GM21360 (cell line): ENCODE data around the gene GHR.
A peak's percentile ranks its signal among the peaks of the same experiment; 100 is the strongest.
"Not testable (repeated sequence)": the region's sequence is repeated elsewhere in the genome, so short reads cannot be mapped to it uniquely, and the experiment has no call there.

Experiments
- ATAC-seq: cut with Tn5 transposase; IDR thresholded peaks from one replicate; pipeline ENCODE4 v1.9.1; 2021; ENCODE audit warnings: mild to moderate bottlenecking, moderate library complexity; ENCODE audit not compliant: unreplicated experiment

GHR gene

GRCh38 chr5:42685078-42685477 lies 261.8 kb downstream of the GHR start:
- ATAC-seq: not testable (repeated sequence)

- ATAC-seq: no peak
These were observed 266.2 kb downstream of the GHR start for GRCh38 chr5:42689391-42689790.

- no peak for ATAC-seq
These were observed 268.2 kb downstream of the GHR start for GRCh38 chr5:42691413-42691937.

GRCh38 chr5:42701351-42702059 lies 278.3 kb downstream of the GHR start:
- no peak for ATAC-seq

- ATAC-seq: no peak
These were observed 280.0 kb downstream of the GHR start for GRCh38 chr5:42703238-42703637.

GRCh38 chr5:42715785-42716184 lies 292.5 kb downstream of the GHR start:
- ATAC-seq: no peak

GRCh38 chr5:42718591-42718990 lies 295.4 kb downstream of the GHR start:
- ATAC-seq: peak; percentile 89

- peak; percentile 10 for ATAC-seq
These were observed 295.8 kb downstream of the GHR start for GRCh38 chr5:42719034-42719433.

GRCh38 chr5:42720251-42720650 lies 297.0 kb downstream of the GHR start:
- no peak for ATAC-seq

- no peak for ATAC-seq
These were observed 298.2 kb downstream of the GHR start for GRCh38 chr5:42721484-42721883.

- not testable (repeated sequence) for ATAC-seq
These were observed 311.4 kb downstream of the GHR start for GRCh38 chr5:42734531-42735058.

- no peak for ATAC-seq
These were observed 317.7 kb downstream of the GHR start for GRCh38 chr5:42740920-42741319.

GRCh38 chr5:42745426-42745825 lies 322.2 kb downstream of the GHR start:
- ATAC-seq: no peak

GRCh38 chr5:42745856-42746255 lies 322.6 kb downstream of the GHR start:
- ATAC-seq: no peak

GRCh38 chr5:42749020-42749419 lies 325.8 kb downstream of the GHR start:
- ATAC-seq: no peak

- no peak for ATAC-seq
These were observed 327.3 kb downstream of the GHR start for GRCh38 chr5:42750507-42750906.

GRCh38 chr5:42751044-42751443 lies 327.8 kb downstream of the GHR start:
- ATAC-seq: no peak

- no peak for ATAC-seq
These were observed 329.9 kb downstream of the GHR start for GRCh38 chr5:42753099-42753498.

- peak; percentile 95 for ATAC-seq
These were observed 333.7 kb downstream of the GHR start, which contains the start of gene CCDC152 for GRCh38 chr5:42756606-42757601. Gene CCDC152 (plus strand): TSS chr5:42756818. CDS start chr5:42759122, 2,304 bp downstream.

GRCh38 chr5:42759456-42759855 lies 336.2 kb downstream of the GHR start:
- no peak for ATAC-seq

GRCh38 chr5:42760426-42760825 lies 337.2 kb downstream of the GHR start:
- ATAC-seq: no peak
